Measurements from ENCODE around the gene GDF7.
A peak's percentile ranks its signal among the peaks of the same experiment; 100 is the strongest.

GDF7 gene

GRCh38 chr2:20671036-20671735 lies 4.2 kb downstream of the GDF7 start:
- no peak overlapping the region for H3K27ac ChIP-seq (ENCODE audit: low read length)
- H3K36me3 ChIP-seq (ENCODE audit: control insufficient read depth in 1 of 2, insufficient read depth in 2 of 2, low read length in 2 of 2) = no peaks in the 10 kb centered on the region
- H3K4me3 ChIP-seq (ENCODE audit: low read depth in 1 of 2, low read length in 2 of 2) = peak overlapping the region in 1 of 2 donors; percentile 40
- peaks cover 60% of the 10 kb centered on the region for H3K27me3 ChIP-seq (ENCODE audit: low read depth, low read length)
- no peaks in the 10 kb centered on the region for H3K9me3 ChIP-seq (ENCODE audit: control insufficient read depth in 1 of 2, low read length in 2 of 2)
- H3K4me1 ChIP-seq (ENCODE audit: control insufficient read depth in 1 of 2, insufficient read depth in 2 of 2, low read length in 2 of 2) = peaks cover 0 to 39% of the 10 kb centered on the region in 2 donors

DNA sequence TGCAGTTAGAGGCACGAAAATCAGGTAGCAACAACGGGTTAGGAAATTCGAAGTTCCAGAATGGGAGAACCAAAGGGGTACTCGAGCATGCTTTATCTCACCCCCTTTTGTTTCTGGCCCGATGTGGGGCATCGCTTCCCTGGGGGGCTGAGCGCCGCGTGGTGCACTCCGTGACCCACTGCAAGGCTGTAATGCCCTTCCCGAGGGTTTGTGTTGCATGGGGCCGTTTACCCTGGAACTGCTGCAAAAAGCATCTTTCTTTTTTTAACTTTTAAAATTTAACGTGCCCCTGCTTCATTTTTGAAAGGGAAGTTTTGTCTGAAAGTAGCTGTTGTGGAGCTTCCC lies 4.8 kb downstream of the GDF7 start:
- H3K9me3 ChIP-seq (ENCODE audit: control insufficient read depth in 1 of 2, low read length in 2 of 2) = no peaks in the 10 kb centered on the region
- H3K27ac ChIP-seq (ENCODE audit: low read length) = no peak overlapping the region
- H3K4me1 ChIP-seq (ENCODE audit: control insufficient read depth in 1 of 2, insufficient read depth in 2 of 2, low read length in 2 of 2) = peaks cover 0 to 34% of the 10 kb centered on the region in 2 donors
- H3K4me3 ChIP-seq (ENCODE audit: low read depth in 1 of 2, low read length in 2 of 2) = no peak overlapping the region
- H3K36me3 ChIP-seq (ENCODE audit: control insufficient read depth in 1 of 2, insufficient read depth in 2 of 2, low read length in 2 of 2) = no peaks in the 10 kb centered on the region
- peaks cover 58% of the 10 kb centered on the region for H3K27me3 ChIP-seq (ENCODE audit: low read depth, low read length)

DNA sequence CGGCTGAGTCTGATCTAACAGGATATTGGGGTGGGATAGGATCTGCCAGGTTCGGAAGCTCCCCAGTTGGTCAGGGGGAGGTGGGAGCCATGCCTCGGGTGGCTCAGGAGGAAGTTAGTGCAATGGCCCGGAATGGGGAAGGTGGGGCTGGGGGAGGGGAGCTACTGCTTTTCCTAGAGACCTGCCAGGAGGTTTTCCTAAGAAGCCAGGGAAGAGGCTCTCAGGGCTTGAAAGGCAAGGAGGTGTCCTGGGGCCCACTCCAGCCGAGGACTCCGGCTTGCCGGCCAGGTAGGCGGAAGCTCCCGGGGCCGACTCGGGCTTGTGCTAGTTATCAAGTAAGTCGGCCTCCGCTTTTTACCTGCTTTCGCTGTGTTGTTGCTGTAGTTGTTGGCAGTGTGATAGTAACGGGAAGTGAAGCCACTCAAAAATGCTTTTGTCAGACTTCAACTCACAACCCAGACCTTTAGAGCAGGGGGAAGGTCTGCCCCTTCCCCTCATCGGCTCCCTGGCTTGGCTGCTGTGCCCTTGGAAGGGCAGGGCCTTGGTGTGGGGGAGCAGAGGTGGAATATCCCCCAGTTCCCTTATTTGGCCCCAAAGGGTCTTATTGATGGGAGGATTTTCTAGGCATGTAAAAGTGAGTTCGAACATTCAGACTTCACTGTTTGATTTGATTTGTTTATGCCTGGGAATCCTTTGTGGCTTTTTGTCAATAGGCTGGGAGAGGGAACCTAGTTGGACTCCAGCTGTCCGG lies 5.4 kb downstream of the GDF7 start:
- H3K27ac ChIP-seq (ENCODE audit: low read length) = no peak overlapping the region
- H3K4me3 ChIP-seq (ENCODE audit: low read depth in 1 of 2, low read length in 2 of 2) = no peak overlapping the region
- H3K4me1 ChIP-seq (ENCODE audit: control insufficient read depth in 1 of 2, insufficient read depth in 2 of 2, low read length in 2 of 2) = peaks cover 0 to 32% of the 10 kb centered on the region in 2 donors
- no peaks in the 10 kb centered on the region for H3K36me3 ChIP-seq (ENCODE audit: control insufficient read depth in 1 of 2, insufficient read depth in 2 of 2, low read length in 2 of 2)
- H3K27me3 ChIP-seq (ENCODE audit: low read depth, low read length) = peaks cover 58% of the 10 kb centered on the region
- H3K9me3 ChIP-seq (ENCODE audit: control insufficient read depth in 1 of 2, low read length in 2 of 2) = no peaks in the 10 kb centered on the region

DNA sequence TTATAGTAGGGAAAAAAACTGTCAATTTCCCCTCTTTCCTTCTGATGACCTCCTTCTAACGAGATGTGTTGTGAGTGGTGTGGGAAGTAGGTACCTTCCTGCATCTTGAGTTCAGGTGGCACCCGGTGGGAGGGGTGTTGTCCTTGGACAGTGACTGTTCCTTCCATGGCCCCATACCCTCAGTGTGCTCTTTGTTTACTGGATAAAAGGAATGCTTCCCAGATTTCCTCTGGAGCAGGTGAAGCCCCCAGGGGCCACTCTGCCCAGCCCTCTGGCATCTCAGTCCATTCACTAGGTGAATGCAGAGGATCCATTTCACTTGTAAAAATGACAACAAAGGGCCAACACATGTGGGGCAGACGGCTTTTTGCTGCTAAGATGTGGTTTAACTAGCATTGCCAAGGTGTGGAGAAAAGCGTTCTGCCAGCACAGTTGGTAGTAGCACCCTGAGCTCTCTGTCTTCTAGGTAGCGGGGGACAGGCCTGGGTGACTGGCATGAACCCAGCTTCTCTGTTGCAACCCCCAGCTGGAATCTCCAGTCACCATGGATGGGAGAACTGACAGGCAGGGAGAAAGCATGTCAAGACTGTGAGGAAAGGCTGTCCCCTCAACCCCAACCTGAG lies 6.9 kb downstream of the GDF7 start:
- Histone ChIP-seq H3K4me1 (ENCODE audit: control insufficient read depth in 1 of 2, insufficient read depth in 2 of 2, low read length in 2 of 2) (peaks cover 0 to 27% of the 10 kb centered on the region in 2 donors), H3K9me3 (ENCODE audit: control insufficient read depth in 1 of 2, low read length in 2 of 2) (no peaks in the 10 kb centered on the region), H3K36me3 (ENCODE audit: control insufficient read depth in 1 of 2, insufficient read depth in 2 of 2, low read length in 2 of 2) (no peaks in the 10 kb centered on the region), H3K27ac (ENCODE audit: low read length) (no peak overlapping the region), H3K27me3 (ENCODE audit: low read depth, low read length) (peaks cover 45% of the 10 kb centered on the region), H3K4me3 (ENCODE audit: low read depth in 1 of 2, low read length in 2 of 2) (no peak overlapping the region)

- peaks cover 0 to 24% of the 10 kb centered on the region in 2 donors for H3K4me1 ChIP-seq (ENCODE audit: control insufficient read depth in 1 of 2, insufficient read depth in 2 of 2, low read length in 2 of 2)
- H3K9me3 ChIP-seq (ENCODE audit: control insufficient read depth in 1 of 2, low read length in 2 of 2) = no peaks in the 10 kb centered on the region
- no peak overlapping the region for H3K27ac ChIP-seq (ENCODE audit: low read length)
- H3K27me3 ChIP-seq (ENCODE audit: low read depth, low read length) = peaks cover 38% of the 10 kb centered on the region
- no peaks in the 10 kb centered on the region for H3K36me3 ChIP-seq (ENCODE audit: control insufficient read depth in 1 of 2, insufficient read depth in 2 of 2, low read length in 2 of 2)
- H3K4me3 ChIP-seq (ENCODE audit: low read depth in 1 of 2, low read length in 2 of 2) = no peak overlapping the region
Observed at GRCh38 chr2:20674309-20674965, 7.5 kb downstream of the GDF7 start.

GRCh38 chr2:20674974-20675679 lies 8.2 kb downstream of the GDF7 start:
- Histone ChIP-seq H3K27ac (ENCODE audit: low read length) (no peak overlapping the region), H3K9me3 (ENCODE audit: control insufficient read depth in 1 of 2, low read length in 2 of 2) (no peaks in the 10 kb centered on the region), H3K4me3 (ENCODE audit: low read depth in 1 of 2, low read length in 2 of 2) (no peak overlapping the region), H3K36me3 (ENCODE audit: control insufficient read depth in 1 of 2, insufficient read depth in 2 of 2, low read length in 2 of 2) (no peaks in the 10 kb centered on the region), H3K27me3 (ENCODE audit: low read depth, low read length) (peaks cover 31% of the 10 kb centered on the region), H3K4me1 (ENCODE audit: control insufficient read depth in 1 of 2, insufficient read depth in 2 of 2, low read length in 2 of 2) (peaks cover 0 to 17% of the 10 kb centered on the region in 2 donors)

GRCh38 chr2:20675701-20676352 lies 8.9 kb downstream of the GDF7 start:
- Histone ChIP-seq H3K4me3 (ENCODE audit: low read depth in 1 of 2, low read length in 2 of 2) (no peak overlapping the region), H3K9me3 (ENCODE audit: control insufficient read depth in 1 of 2, low read length in 2 of 2) (no peaks in the 10 kb centered on the region), H3K27ac (ENCODE audit: low read length) (no peak overlapping the region), H3K36me3 (ENCODE audit: control insufficient read depth in 1 of 2, insufficient read depth in 2 of 2, low read length in 2 of 2) (no peaks in the 10 kb centered on the region), H3K4me1 (ENCODE audit: control insufficient read depth in 1 of 2, insufficient read depth in 2 of 2, low read length in 2 of 2) (peaks cover 0 to 11% of the 10 kb centered on the region in 2 donors), H3K27me3 (ENCODE audit: low read depth, low read length) (peaks cover 27% of the 10 kb centered on the region)

DNA sequence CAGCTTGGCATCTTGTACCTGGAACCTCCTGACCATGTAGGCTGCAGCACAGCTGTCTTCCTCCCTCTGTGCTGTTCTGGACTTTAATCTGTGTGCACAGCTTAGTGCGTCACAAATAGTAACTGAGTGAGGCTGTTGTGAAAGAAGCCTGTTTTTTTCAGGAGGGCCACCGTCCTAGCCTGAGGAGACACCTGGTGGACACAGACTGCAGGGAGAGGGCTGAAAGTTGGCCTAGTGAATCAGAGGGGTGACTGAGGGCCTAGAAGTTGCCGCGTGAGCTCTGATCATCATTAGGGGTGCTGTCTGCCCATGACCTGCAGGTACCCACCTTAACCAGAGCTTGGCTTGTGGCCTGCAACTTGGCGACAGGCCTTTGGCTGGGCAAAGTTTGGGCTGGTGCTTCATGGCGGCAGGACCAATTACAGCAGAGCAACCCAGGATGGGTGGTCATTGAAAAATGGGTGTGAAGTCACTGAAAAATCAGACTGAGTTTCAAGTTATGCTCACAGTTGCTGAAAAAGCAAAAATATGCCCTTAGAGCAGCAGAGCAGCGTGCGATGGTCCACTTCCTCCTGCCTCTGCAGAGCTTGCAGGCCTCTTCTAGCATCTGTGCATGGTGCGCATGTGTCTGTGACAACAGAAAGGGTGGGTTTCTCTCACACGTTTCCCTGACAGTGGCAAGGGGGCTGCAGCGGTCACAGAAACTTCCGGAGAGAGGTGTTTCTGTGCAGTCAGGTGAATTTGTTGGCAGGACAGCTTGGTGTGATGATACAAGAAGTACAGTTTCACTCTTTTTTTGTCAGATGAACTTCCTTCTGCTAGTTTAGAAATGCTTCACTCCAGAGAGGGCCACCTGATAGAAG lies 9.6 kb downstream of the GDF7 start:
- Histone ChIP-seq H3K9me3 (ENCODE audit: control insufficient read depth in 1 of 2, low read length in 2 of 2) (no peaks in the 10 kb centered on the region), H3K27ac (ENCODE audit: low read length) (no peak overlapping the region), H3K4me3 (ENCODE audit: low read depth in 1 of 2, low read length in 2 of 2) (no peak overlapping the region), H3K4me1 (ENCODE audit: control insufficient read depth in 1 of 2, insufficient read depth in 2 of 2, low read length in 2 of 2) (peaks cover 0 to 4% of the 10 kb centered on the region in 2 donors), H3K36me3 (ENCODE audit: control insufficient read depth in 1 of 2, insufficient read depth in 2 of 2, low read length in 2 of 2) (no peaks in the 10 kb centered on the region), H3K27me3 (ENCODE audit: low read depth, low read length) (peaks cover 19% of the 10 kb centered on the region)

GRCh38 chr2:20677301-20678085 lies 10.5 kb downstream of the GDF7 start:
- no peaks in the 10 kb centered on the region for H3K4me1 ChIP-seq (ENCODE audit: control insufficient read depth in 1 of 2, insufficient read depth in 2 of 2, low read length in 2 of 2)
- H3K4me3 ChIP-seq (ENCODE audit: low read depth in 1 of 2, low read length in 2 of 2) = no peak overlapping the region
- peaks cover 12% of the 10 kb centered on the region for H3K27me3 ChIP-seq (ENCODE audit: low read depth, low read length)
- no peak overlapping the region for H3K27ac ChIP-seq (ENCODE audit: low read length)
- peaks cover 0 to 6% of the 10 kb centered on the region in 2 donors for H3K36me3 ChIP-seq (ENCODE audit: control insufficient read depth in 1 of 2, insufficient read depth in 2 of 2, low read length in 2 of 2)
- no peaks in the 10 kb centered on the region for H3K9me3 ChIP-seq (ENCODE audit: control insufficient read depth in 1 of 2, low read length in 2 of 2)
